ENCODE data around the gene GALNT11. TPM values are rescaled to one million over a fixed set of nuclear protein-coding genes. Genes with fewer than 3 reads are reported as not detected.

The GALNT11 gene
- total and polyA plus RNA-seq, 2 of the 4 experiments (the other 2 are of a cell fraction), result 24.4 to 29.3 TPM

GRCh38 chr7:152013230-152013629 is 12.2 kb upstream of the GALNT11 start:
- Histone ChIP-seq H2AK9ac (replicated peaks; ENCODE audit: low read depth, low read length, poor library complexity) (no peak overlapping the region), H3K18ac (ENCODE audit: low read depth, low read length) (no peak overlapping the region), H4K20me1 (ENCODE audit: insufficient read depth, low read length) (no peaks in the 10 kb centered on the region), H3K4ac (ENCODE audit: low read depth, low read length) (no peak overlapping the region), H3K27ac (ENCODE audit: insufficient read depth, low read length) (no peak overlapping the region), H3K4me1 (ENCODE audit: control insufficient read depth, insufficient read depth, low read length) (no peaks in the 10 kb centered on the region), H3K27me3 (ENCODE audit: control insufficient read depth, insufficient read depth, low read length) (no peaks in the 10 kb centered on the region), H4K8ac (ENCODE audit: low read depth in 2 of 2, low read length in 2 of 2) (no peak overlapping the region), H3K36me3 (ENCODE audit: control insufficient read depth, insufficient read depth, low read length) (no peaks in the 10 kb centered on the region), H2BK20ac (ENCODE audit: low read depth, low read length) (no peak overlapping the region), H3K14ac (replicated peaks; ENCODE audit: low read depth, low read length) (no peak overlapping the region), H3K9me1 (ENCODE audit: insufficient read depth, low read length) (no peaks in the 10 kb centered on the region), H2AK5ac (ENCODE audit: low read depth, low read length) (no peak overlapping the region), H2BK15ac (ENCODE audit: low read depth, low read length) (no peak overlapping the region), H2BK5ac (ENCODE audit: low read depth, low read length, poor library complexity, severe bottlenecking) (no peak overlapping the region), H2BK120ac (ENCODE audit: low read depth, low read length) (no peak overlapping the region), H4K91ac (ENCODE audit: insufficient read depth, low read depth, low read length) (no peak overlapping the region), H3K79me1 (ENCODE audit: low read depth in 1 of 2, low read length in 2 of 2) (no peaks in the 10 kb centered on the region), H2AFZ (replicated peaks; ENCODE audit: low read length, poor library complexity) (no peak overlapping the region), H3K4me3 (ENCODE audit: insufficient read depth, low read depth, low read length) (no peak overlapping the region), H3K9me3 (ENCODE audit: control insufficient read depth, insufficient read depth, low read length) (no peaks in the 10 kb centered on the region), H3K23ac (ENCODE audit: low read depth, low read length) (no peak overlapping the region), H3K4me2 (ENCODE audit: low read depth, low read length) (no peak overlapping the region), H3K56ac (ENCODE audit: extremely low read depth, insufficient read depth, low read length) (no peak overlapping the region), H3K9ac (ENCODE audit: low read depth, low read length) (no peak overlapping the region), H4K5ac (ENCODE audit: low read depth, low read length) (no peak overlapping the region)
- DNase-seq, result no peak
- ChIA-PET POLR2A (ENCODE audit: unreplicated experiment) (no interaction called here), CTCF (no interaction called here)
- TF ChIP-seq CHD1 (IDR thresholded peaks at IDR 0.05; ENCODE audit: low read depth, low read length) (no peak), RAD21 (IDR thresholded peaks at IDR 0.05; ENCODE audit: low read length) (no peak), ELK1 (IDR thresholded peaks at IDR 0.05; ENCODE audit: borderline replicate concordance, low read depth, low read length) (no peak), FOS (IDR thresholded peaks at IDR 0.05; ENCODE audit: low read depth, low read length) (no peak), CEBPB (IDR thresholded peaks at IDR 0.05; ENCODE audit: low read depth, low read length) (no peak), RCOR1 (IDR thresholded peaks at IDR 0.05; ENCODE audit: insufficient replicate concordance, low read length) (no peak)
- no TSS peak for BruUV-seq (replicated peaks)
- dilution Hi-C loops (cut with HindIII; ENCODE audit: low sequenced_read_pairs, unreplicated experiment) (no loop called here), intact Hi-C loops (cut with micrococcal nuclease) (no loop called here), in situ Hi-C loops (cut with MboI; ENCODE audit: low sequenced_read_pairs) (no loop called here)
- WGBS, 2 experiments (ENCODE audit: extremely low coverage in 2 of 2, insufficient read length in 1 of 2), result no CpG with 5 or more reads among the region's 3 CpGs
- ATAC-seq (ENCODE audit: low read depth), result no peak

All from IMR-90 (cell line).